ENCODE measurements around the gene IVNS1ABP.
"Not testable (repeated sequence)": the region's sequence is repeated elsewhere in the genome, so short reads cannot be mapped to it uniquely, and the experiment has no call there.

The IVNS1ABP gene

DNA sequence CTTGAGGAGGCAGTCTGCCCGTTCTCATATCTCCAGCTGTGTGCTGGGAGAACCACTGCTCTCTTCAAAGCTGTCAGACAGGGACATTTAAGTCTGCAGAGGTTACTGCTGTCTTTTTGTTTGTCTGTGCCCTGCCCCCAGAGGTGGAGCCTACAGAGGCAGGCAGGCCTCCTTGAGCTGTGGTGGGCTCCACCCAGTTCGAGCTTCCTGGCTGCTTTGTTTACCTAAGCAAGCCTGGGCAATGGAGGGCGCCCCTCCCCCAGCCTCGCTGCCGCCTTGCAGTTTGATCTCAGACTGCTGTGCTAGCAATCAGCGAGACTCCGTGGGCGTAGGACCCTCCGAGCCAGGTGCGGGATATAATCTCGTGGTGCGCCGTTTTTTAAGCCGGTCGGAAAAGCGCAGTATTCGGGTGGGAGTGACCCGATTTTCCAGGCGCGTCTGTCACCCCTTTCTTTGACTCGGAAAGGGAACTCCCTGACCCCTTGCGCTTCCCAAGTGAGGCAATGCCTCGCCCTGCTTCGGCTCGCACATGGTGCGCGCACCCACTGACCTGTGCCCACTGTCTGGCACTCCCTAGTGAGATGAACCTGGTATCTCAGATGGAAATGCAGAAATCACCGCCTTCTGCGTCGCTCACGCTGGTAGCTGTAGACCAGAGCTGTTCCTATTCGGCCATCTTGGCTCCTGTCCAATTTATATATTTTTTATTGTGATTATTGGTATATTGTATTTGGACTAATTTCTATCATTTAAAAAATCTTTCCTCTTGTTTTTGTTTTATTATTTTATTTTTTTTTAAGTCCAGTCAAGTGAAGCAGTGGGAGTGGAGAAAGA, 59.7 kb downstream of the IVNS1ABP start:
- not testable (repeated sequence) for DNase-seq (ENCODE audit: low spot score)

GRCh38 chr1:185255595-185255994, 61.4 kb downstream of the IVNS1ABP start:
- not testable (repeated sequence) for DNase-seq (ENCODE audit: low spot score)

DNA sequence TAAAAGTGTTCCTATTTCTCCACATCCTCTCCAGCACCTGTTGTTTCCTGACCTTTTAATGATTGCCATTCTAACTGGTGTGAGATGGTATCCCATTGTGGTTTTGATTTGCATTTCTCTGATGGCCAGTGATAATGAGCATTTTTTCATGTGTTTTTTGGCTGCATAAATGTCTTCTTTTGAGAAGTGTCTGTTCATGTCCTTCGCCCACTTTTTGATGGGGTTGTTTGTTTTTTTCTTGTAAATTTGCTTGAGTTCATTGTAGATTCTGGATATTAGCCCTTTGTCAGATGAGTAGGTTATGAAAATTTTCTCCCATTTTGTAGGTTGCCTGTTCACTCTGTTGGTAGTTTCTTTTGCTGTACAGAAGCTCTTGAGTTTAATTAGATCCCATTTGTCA, 64.6 kb downstream of the IVNS1ABP start:
- not testable (repeated sequence) for DNase-seq (ENCODE audit: low spot score)

- DNase-seq (ENCODE audit: low spot score), result not testable (repeated sequence)
These were observed 65.1 kb downstream of the IVNS1ABP start for GRCh38 chr1:185251928-185252327.

DNA sequence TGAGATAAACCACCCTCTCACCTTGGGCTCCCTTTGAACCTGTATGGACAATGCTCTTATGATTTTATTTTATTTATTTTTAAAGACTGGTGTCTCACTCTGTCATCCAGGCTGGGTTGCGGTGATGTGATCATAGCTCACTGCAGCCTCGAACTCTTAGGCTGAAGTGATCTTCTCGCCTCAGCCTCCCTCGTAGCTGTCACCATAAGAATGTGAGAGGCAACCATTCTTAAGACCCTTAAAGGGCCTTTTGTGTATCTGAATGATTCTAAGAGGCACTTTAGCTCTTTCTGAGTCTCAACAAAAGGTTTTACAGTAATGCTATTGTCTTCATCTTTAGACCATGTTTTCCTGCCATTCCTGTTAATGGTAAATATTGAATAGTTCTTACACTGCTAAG, 67.0 kb downstream of the IVNS1ABP start:
- no peak for DNase-seq (ENCODE audit: low spot score)

- no peak for DNase-seq (ENCODE audit: low spot score)
These were observed 67.5 kb downstream of the IVNS1ABP start for GRCh38 chr1:185249563-185249962.

Data from globus pallidus (tissue), 1 donor.